Measurements from ENCODE around the gene MAP3K20.

Gene MAP3K20

GRCh38 chr2:173229086-173229485 lies 153.4 kb downstream of the MAP3K20 start:
- peaks cover 5% of the 10 kb centered on the region for H3K36me3 ChIP-seq
- no peak for DNase-seq
- no peak for TF ChIP-seq CTCF (IDR thresholded peaks at IDR 0.05; ENCODE audit: low read depth, low read length)
- no peaks in the 10 kb centered on the region for H3K9me3 ChIP-seq (ENCODE audit: severe bottlenecking)
- no peaks in the 10 kb centered on the region for H3K27me3 ChIP-seq (ENCODE audit: insufficient read depth, low read depth, severe bottlenecking)
- H3K27ac ChIP-seq = no peak overlapping the region
- no peak overlapping the region for H3K4me3 ChIP-seq (ENCODE audit: low read depth, low read length)

- no peak for DNase-seq
- H3K27me3 ChIP-seq (ENCODE audit: insufficient read depth, low read depth, severe bottlenecking) = no peaks in the 10 kb centered on the region
- no peak overlapping the region for H3K4me3 ChIP-seq (ENCODE audit: low read depth, low read length)
- H3K27ac ChIP-seq = no peak overlapping the region
- TF ChIP-seq CTCF (IDR thresholded peaks at IDR 0.05; ENCODE audit: low read depth, low read length) = no peak
- H3K36me3 ChIP-seq = peaks cover 5% of the 10 kb centered on the region
- no peaks in the 10 kb centered on the region for H3K9me3 ChIP-seq (ENCODE audit: severe bottlenecking)
Observed at GRCh38 chr2:173230181-173230580, 154.5 kb downstream of the MAP3K20 start.

GRCh38 chr2:173231042-173231441 lies 155.4 kb downstream of the MAP3K20 start:
- Histone ChIP-seq H3K4me3 (ENCODE audit: low read depth, low read length) (no peak overlapping the region), H3K9me3 (ENCODE audit: severe bottlenecking) (no peaks in the 10 kb centered on the region), H3K27ac (no peak overlapping the region), H3K27me3 (ENCODE audit: insufficient read depth, low read depth, severe bottlenecking) (no peaks in the 10 kb centered on the region), H3K36me3 (peaks cover 5% of the 10 kb centered on the region)
- DNase-seq = no peak
- TF ChIP-seq CTCF (IDR thresholded peaks at IDR 0.05; ENCODE audit: low read depth, low read length) = no peak

DNA sequence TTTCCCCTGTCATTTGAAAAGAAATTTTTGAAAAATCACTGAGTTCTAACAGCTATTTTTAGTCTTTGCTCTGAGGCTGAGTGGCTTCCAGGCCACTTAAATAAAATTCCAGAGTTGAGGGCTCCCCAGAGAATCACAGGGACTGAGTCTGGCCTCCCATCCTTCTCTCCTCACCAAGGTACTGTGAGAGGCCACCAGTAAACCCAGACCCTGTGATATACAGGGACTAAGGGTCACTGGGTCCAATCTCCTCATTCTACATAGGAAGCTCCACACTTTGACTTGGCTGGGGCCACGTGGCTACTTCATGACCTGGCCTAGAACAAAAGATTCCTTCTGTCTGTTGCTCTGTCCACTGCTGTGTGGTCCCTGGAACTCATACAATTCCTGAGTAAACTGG lies 155.8 kb downstream of the MAP3K20 start:
- no peaks in the 10 kb centered on the region for H3K9me3 ChIP-seq (ENCODE audit: severe bottlenecking)
- no peaks in the 10 kb centered on the region for H3K27me3 ChIP-seq (ENCODE audit: insufficient read depth, low read depth, severe bottlenecking)
- H3K36me3 ChIP-seq = peaks cover 5% of the 10 kb centered on the region
- no peak for TF ChIP-seq CTCF (IDR thresholded peaks at IDR 0.05; ENCODE audit: low read depth, low read length)
- no peak for DNase-seq
- H3K4me3 ChIP-seq (ENCODE audit: low read depth, low read length) = no peak overlapping the region
- H3K27ac ChIP-seq = no peak overlapping the region

GRCh38 chr2:173232956-173233744 lies 157.5 kb downstream of the MAP3K20 start:
- Histone ChIP-seq H3K4me3 (ENCODE audit: low read depth, low read length) (no peak overlapping the region), H3K27me3 (ENCODE audit: insufficient read depth, low read depth, severe bottlenecking) (no peaks in the 10 kb centered on the region), H3K27ac (no peak overlapping the region), H3K9me3 (ENCODE audit: severe bottlenecking) (no peaks in the 10 kb centered on the region), H3K36me3 (peaks cover 5% of the 10 kb centered on the region)
- DNase-seq = no peak
- no peak for TF ChIP-seq CTCF (IDR thresholded peaks at IDR 0.05; ENCODE audit: low read depth, low read length)

Measured in WERI-Rb-1 (cell line).